Regular cardiac myocyte (primary cell): ENCODE results near the gene UBL4B. TPM values are rescaled to one million over a fixed set of nuclear protein-coding genes. Genes with fewer than 3 reads are reported as not detected.

ENCODE experiments used
- total RNA-seq: library from RNA; depleted of rRNA; stranded (reverse); fragments of >200 nt; gene quantifications from 2 replicates; pipeline ENCODE4 v1.2.3, GENCODE V29; 2014

UBL4B gene, protein sequence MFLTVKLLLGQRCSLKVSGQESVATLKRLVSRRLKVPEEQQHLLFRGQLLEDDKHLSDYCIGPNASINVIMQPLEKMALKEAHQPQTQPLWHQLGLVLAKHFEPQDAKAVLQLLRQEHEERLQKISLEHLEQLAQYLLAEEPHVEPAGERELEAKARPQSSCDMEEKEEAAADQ
- total RNA-seq: not detected in 2 replicates

DNA sequence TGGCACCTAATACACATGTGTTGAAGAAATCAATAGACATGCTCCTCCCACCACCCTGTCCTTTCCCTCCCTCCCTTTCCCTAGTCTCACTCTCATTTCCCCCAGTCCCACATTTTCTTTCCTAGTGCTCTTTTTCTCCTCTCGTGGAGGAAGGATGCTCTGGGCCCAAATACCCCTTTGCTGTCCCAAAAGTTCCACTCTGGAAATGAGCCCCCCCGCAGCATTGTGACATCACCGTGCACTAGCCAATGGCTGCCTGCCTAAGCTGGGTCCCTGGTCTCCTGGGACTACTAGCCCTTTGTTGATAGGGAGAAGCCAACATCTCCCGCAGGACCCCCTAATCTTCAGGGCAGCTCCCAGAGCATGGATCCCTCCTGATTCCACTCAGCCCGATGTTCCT, at the start of gene UBL4B:
UBL4B (plus strand) TSS at position 301 of the 400 bp plus-strand sequence; CDS start at position 393, 92 bp downstream.

DNA sequence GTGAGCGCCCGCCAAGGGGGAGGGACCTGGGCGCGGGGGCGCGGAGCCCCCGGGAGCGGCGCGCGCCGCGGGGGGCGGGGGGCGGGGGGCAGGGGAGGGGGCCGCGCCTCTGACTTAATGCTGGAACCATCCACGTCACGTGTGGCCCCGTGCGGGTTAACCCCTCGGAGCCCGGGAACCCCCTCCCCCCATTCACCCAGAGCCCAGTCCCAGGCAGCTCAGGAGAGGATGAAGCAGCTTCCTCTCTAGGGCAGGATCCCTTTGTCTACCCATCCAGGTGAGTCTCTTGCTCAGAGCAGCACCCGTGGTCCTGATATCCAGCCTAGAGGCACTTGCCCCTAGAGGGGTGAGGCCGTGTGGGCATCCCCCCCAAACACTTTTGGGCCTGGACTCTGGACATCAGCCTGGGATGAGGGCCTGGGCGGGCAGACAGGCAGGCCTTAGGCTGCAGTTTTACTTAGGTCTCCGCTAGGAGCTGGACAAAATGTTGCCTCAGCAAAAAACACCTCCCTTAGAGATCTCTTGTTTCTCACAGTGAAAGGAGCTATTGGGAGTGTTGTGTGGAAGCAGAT, 41.5 kb upstream of the UBL4B start, which contains the start of gene ALX3:
ALX3 (minus strand) TSS at position 2 of the 572 bp plus-strand sequence. CDS start 60 bp downstream, outside the sequence.

DNA sequence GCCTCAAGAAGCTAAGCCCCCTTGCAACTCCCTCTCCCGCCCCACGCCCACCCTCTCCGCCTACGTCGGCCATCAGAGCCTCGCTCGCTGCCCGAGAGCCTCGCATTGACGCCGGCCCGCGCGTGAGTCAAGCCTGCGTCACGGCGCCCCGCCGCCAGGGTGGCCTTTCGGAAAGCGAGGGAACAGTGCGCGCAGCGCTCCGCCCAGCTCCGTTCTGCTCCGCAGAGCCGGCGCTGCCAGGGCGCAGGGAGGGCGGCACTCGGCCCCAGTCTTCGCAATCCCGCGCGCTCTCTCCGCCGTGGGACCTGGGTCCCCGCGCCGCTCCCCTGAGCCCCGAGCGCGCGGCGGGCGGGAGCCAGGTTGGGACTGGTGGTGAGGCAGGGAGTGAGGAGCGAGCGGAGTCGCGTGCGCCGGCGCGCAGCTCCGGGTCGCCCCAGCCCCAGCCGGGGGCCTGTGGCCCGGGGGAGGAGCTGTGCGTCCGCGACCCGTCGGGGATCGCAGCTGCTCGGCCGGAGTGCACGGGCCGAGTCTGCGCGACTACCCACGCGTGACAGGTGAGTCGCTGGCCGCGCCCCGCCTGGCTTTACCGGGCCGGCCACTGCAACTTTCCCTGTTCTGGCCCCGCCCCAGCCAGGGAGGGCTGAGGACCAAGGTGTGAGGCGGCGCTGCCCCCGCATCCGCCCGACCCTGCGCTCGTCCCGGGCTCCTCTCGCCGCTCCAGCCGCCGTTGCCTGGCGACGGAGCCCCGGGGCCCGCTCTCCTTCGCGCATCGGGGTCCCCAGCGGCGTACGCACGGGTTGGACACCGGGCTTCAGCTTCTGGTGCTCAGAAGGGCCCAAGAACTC, 38.3 kb downstream of the UBL4B start, which contains the start of gene SLC6A17:
SLC6A17 (plus strand) TSS at position 165 of the 845 bp plus-strand sequence. CDS start 16,436 bp downstream, outside the sequence.

Other genes with a start within 250 kb of the UBL4B start
- 15.0 and 39.7 TPM in 2 replicates for gene CSF1, start 201.6 kb upstream of the UBL4B start, total RNA-seq
- gene AHCYL1, start 127.7 kb upstream of the UBL4B start, total RNA-seq: 54.7 and 59.2 TPM in 2 replicates
- gene STRIP1, start 77.8 kb upstream of the UBL4B start, total RNA-seq: 40.3 and 56.7 TPM in 2 replicates
- gene ALX3, start 41.8 kb upstream of the UBL4B start, total RNA-seq: not detected in 2 replicates
- 0.28 and 0.96 TPM in 2 replicates for gene SLC6A17, start 38.1 kb downstream of the UBL4B start, total RNA-seq
- 5.1 and 6.3 TPM in 2 replicates for gene KCNC4, start 97.9 kb downstream of the UBL4B start, total RNA-seq
- 29.0 and 41.0 TPM in 2 replicates for gene RBM15, start 226.9 kb downstream of the UBL4B start, total RNA-seq